Kidney (tissue), 14 donors: ENCODE data around the gene MYO5A. TPM values are rescaled to one million over a fixed set of nuclear protein-coding genes. Genes with fewer than 3 reads are reported as not detected.

Source experiments
- DNase-seq, 5 donors: peaks; one replicate each; pipeline ENCODE4 v3.0.0-alpha.2; 2013 to 2020
- FAIRE-seq: peaks from 2 replicates; lab custom pipeline; 2012; peaks lifted over from hg19 to GRCh38; lab: Jason Lieb, UNC
- H3K27ac ChIP-seq, 2 donors: one replicate each; pipeline ENCODE4 v1.7.0; 2013; ENCODE audit warnings: low read depth in 2 of 2, low read length in 2 of 2, inconsistent platforms in 1 of 2
- H3K27me3 ChIP-seq: one replicate; pipeline ENCODE4 v1.7.1; 2013; ENCODE audit warnings: low read length, inconsistent platforms; ENCODE audit not compliant: control insufficient read depth, insufficient read depth
- H3K36me3 ChIP-seq, 3 donors: one replicate each; pipeline versions ENCODE4 v1.7.0 to v1.7.1; 2013; ENCODE audit warnings: low read length in 3 of 3, control low read depth in 1 of 3, inconsistent platforms in 1 of 3; ENCODE audit not compliant: insufficient read depth in 3 of 3, control insufficient read depth in 2 of 3
- H3K4me1 ChIP-seq, 3 donors: one replicate each; pipeline versions ENCODE4 v1.7.0 to v1.7.1; 2013; ENCODE audit warnings: low read length in 3 of 3, inconsistent platforms in 1 of 3, low read depth in 1 of 3; ENCODE audit not compliant: control insufficient read depth in 2 of 3, insufficient read depth in 2 of 3
- H3K4me3 ChIP-seq, 3 donors: one replicate each; pipeline versions ENCODE4 v1.7.0 to v1.8.1; 2013; ENCODE audit warnings: low read length in 3 of 3, control low read depth in 1 of 3, inconsistent platforms in 1 of 3
- H3K9ac ChIP-seq, 3 donors: one replicate each; pipeline versions ENCODE4 v1.7.0 to v1.7.1; 2013; ENCODE audit warnings: low read length in 3 of 3, control low read depth in 1 of 3, inconsistent platforms in 1 of 3
- H3K9me3 ChIP-seq, 3 donors: one replicate each; pipeline versions ENCODE4 v1.7.0 to v1.7.1; 2013; ENCODE audit warnings: low read length in 3 of 3, control low read depth in 1 of 3, inconsistent platforms in 1 of 3; ENCODE audit not compliant: control insufficient read depth in 2 of 3, insufficient read depth in 1 of 3
- intact Hi-C: fragments of 100-400 bp; cut with DNase I; formaldehyde crosslinking; loops from one replicate; pipeline ENCODE4 v1.11.1; 2022
- polyA plus RNA-seq: library from polyadenylated mRNA; stranded (reverse); fragments of 350-450 nt; fragmentation: Illumina TruSeq; extraction: RNeasy Lipid Tissue Mini Kit (QIAGEN cat#74804); gene quantifications from one replicate; pipeline ENCODE4 v1.2.3, GENCODE V29; 2014; ENCODE audit warnings: low read depth, low replicate concordance; ENCODE audit not compliant: insufficient read depth
- total RNA-seq: library from RNA; stranded (reverse); fragmentation: NEBNext Ultra II Directional; extraction: Animal tissue kit (Norgen Biotek cat#: 25700); gene quantifications from one replicate; pipeline ENCODE4 v1.2.1, GENCODE V29; 2021
- TF ChIP-seq, protein P1 (sequence below): IDR thresholded peaks from 3 replicates; pipeline ENCODE4 v1.5.1; 2012; ENCODE audit warnings: mild to moderate bottlenecking, moderate library complexity, borderline replicate concordance; ENCODE audit not compliant: insufficient read depth; ENCODE audit errors: extremely low read depth
- donor health status: control.
- donor health status: control.
- donor health status: control.
- donor health status: control.
- donor health status: control.
- donor health status: DM: yes; HTN: yes; CAD: no.
- donor health status: Normal renal cell carcinoma (clear cell type).

MYO5A gene
- total and polyA plus RNA-seq, 2 donors from 2014 or later = 3.5 to 32.9 TPM

DNA sequence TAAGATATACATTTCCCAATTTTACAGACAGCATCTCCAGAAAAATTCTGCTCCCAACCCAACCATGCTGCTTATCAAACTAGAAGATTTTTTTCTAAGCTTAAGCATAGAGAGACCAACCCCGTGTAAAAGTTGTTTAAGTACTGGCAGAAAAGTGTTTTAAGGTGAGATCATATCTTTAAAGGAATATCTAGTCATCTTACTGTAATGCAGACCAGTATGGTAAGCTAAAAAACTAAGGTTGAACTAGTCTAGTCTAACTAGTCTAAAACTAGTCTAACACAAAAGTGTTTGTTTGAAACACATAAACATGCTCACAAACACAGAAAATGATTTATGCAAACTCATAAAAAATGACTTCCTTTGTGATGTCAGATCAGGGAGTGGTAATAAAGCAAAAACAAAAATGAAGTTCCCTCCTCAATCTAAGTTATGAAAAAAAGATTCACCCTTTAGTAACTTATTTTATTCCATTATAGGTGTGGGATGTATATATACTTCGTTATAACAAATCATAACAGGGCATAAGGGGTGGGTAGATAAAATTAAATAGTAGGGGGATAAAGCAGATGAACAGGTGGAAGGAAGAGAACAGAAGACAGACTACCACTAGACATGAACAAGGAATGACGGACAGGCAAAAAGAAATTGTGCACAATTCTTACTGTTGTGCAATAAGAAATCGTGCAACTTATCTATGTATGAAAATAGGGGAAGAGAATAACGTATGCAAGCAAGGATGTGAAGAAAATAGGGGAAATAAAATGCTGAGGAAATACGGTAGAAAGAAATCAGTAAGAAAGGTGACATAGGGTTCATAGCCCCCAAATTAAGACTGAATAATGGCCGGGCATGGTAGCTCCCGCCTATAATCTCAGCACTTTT is 10.0 kb downstream of the MYO5A start:
- H3K27me3 ChIP-seq = no peaks in the 10 kb centered on the region
- TF ChIP-seq, protein P1, sequence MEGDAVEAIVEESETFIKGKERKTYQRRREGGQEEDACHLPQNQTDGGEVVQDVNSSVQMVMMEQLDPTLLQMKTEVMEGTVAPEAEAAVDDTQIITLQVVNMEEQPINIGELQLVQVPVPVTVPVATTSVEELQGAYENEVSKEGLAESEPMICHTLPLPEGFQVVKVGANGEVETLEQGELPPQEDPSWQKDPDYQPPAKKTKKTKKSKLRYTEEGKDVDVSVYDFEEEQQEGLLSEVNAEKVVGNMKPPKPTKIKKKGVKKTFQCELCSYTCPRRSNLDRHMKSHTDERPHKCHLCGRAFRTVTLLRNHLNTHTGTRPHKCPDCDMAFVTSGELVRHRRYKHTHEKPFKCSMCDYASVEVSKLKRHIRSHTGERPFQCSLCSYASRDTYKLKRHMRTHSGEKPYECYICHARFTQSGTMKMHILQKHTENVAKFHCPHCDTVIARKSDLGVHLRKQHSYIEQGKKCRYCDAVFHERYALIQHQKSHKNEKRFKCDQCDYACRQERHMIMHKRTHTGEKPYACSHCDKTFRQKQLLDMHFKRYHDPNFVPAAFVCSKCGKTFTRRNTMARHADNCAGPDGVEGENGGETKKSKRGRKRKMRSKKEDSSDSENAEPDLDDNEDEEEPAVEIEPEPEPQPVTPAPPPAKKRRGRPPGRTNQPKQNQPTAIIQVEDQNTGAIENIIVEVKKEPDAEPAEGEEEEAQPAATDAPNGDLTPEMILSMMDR = no peak
- FAIRE-seq = no peak
- H3K9ac ChIP-seq = no peak overlapping the region
- H3K27ac ChIP-seq = no peak overlapping the region
- intact Hi-C loops = no loop called here
- no peaks in the 10 kb centered on the region for H3K9me3 ChIP-seq
- H3K4me3 ChIP-seq = no peak overlapping the region
- DNase-seq = no peak
- H3K4me1 ChIP-seq = no peaks in the 10 kb centered on the region
- no peaks in the 10 kb centered on the region for H3K36me3 ChIP-seq

- Histone ChIP-seq H3K9ac (no peak overlapping the region), H3K36me3 (no peaks in the 10 kb centered on the region), H3K27me3 (no peaks in the 10 kb centered on the region), H3K4me1 (no peaks in the 10 kb centered on the region), H3K9me3 (no peaks in the 10 kb centered on the region), H3K4me3 (no peak overlapping the region), H3K27ac (no peak overlapping the region)
- FAIRE-seq (no peak), DNase-seq (no peak)
- intact Hi-C loops = no loop called here
- TF ChIP-seq, protein P1 = no peak
These were observed 11.7 kb downstream of the MYO5A start for GRCh38 chr15:52517014-52517413.

DNA sequence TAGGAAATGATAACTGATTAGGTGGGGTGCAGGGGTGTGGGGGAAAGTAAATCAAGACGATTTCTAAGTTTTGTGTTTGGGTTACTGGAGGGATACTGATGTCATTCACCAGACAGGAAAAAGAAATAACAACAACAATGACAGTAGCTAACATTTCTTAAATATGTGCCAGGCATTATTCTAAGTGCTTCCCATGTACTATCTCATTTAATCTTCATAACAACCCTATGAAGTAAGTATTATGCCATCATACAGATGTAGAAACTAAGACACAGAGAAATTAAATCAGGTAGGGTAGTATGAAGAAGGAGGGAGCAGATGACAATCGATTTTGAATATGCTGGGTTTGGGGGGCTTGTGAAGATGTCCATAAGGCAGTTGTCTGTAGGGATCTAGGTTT is 13.3 kb downstream of the MYO5A start:
- no peaks in the 10 kb centered on the region for H3K36me3 ChIP-seq
- no peak for DNase-seq
- H3K9me3 ChIP-seq = no peaks in the 10 kb centered on the region
- H3K27me3 ChIP-seq = no peaks in the 10 kb centered on the region
- H3K4me3 ChIP-seq = no peak overlapping the region
- H3K27ac ChIP-seq = no peak overlapping the region
- intact Hi-C loops = no loop called here
- H3K4me1 ChIP-seq = no peaks in the 10 kb centered on the region
- FAIRE-seq = no peak
- TF ChIP-seq, protein P1 = no peak
- H3K9ac ChIP-seq = no peak overlapping the region
